Epidermal melanocyte (primary cell): Measurements from ENCODE around the gene DPP6.

Experiments used
- DNase-seq: peaks from one replicate; pipeline ENCODE4 v3.0.0; 2011; ENCODE audit warnings: low spot score; ENCODE audit not compliant: insufficient read length

Gene DPP6

GRCh38 chr7:154795014-154795413 lies 742.8 kb downstream of the DPP6 start:
- DNase-seq, result no peak

- DNase-seq, result no peak
These were observed 743.2 kb downstream of the DPP6 start for GRCh38 chr7:154795437-154795836.

- no peak for DNase-seq
These were observed 752.3 kb downstream of the DPP6 start for GRCh38 chr7:154804449-154804848.

GRCh38 chr7:154812027-154812426 lies 759.8 kb downstream of the DPP6 start:
- no peak for DNase-seq

GRCh38 chr7:154817224-154817896 lies 765.2 kb downstream of the DPP6 start:
- no peak for DNase-seq

- no peak for DNase-seq
These were observed 774.8 kb downstream of the DPP6 start for GRCh38 chr7:154827007-154827406.

- no peak for DNase-seq
These were observed 780.5 kb downstream of the DPP6 start for GRCh38 chr7:154832557-154833138.

GRCh38 chr7:154836021-154836448 lies 783.8 kb downstream of the DPP6 start:
- DNase-seq, result no peak

- no peak for DNase-seq
These were observed 784.9 kb downstream of the DPP6 start for GRCh38 chr7:154837087-154837486.

GRCh38 chr7:154837622-154838021 lies 785.4 kb downstream of the DPP6 start:
- no peak for DNase-seq

GRCh38 chr7:154840086-154840485 lies 787.9 kb downstream of the DPP6 start:
- no peak for DNase-seq

- DNase-seq, result no peak
These were observed 789.6 kb downstream of the DPP6 start for GRCh38 chr7:154841731-154842331.

GRCh38 chr7:154842591-154842990 lies 790.4 kb downstream of the DPP6 start:
- no peak for DNase-seq

- DNase-seq, result no peak
These were observed 791.6 kb downstream of the DPP6 start for GRCh38 chr7:154843670-154844237.

- no peak for DNase-seq
These were observed 792.3 kb downstream of the DPP6 start for GRCh38 chr7:154844499-154844898.

- DNase-seq, result no peak
These were observed 792.8 kb downstream of the DPP6 start for GRCh38 chr7:154844955-154845354.

GRCh38 chr7:154848464-154848863 lies 796.3 kb downstream of the DPP6 start:
- no peak for DNase-seq

- DNase-seq, result no peak
These were observed 800.0 kb downstream of the DPP6 start for GRCh38 chr7:154852205-154852604.

- no peak for DNase-seq
These were observed 801.0 kb downstream of the DPP6 start for GRCh38 chr7:154853063-154853726.

- DNase-seq, result no peak
These were observed 801.5 kb downstream of the DPP6 start for GRCh38 chr7:154853727-154854095.

- no peak for DNase-seq
These were observed 802.6 kb downstream of the DPP6 start for GRCh38 chr7:154854836-154855235.

- no peak for DNase-seq
These were observed 803.2 kb downstream of the DPP6 start for GRCh38 chr7:154855366-154855765.
